ENCODE measurements around the gene GOLGA6L9.
"Not testable (repeated sequence)": the region's sequence is repeated elsewhere in the genome, so short reads cannot be mapped to it uniquely, and the experiment has no call there.

- TF ChIP-seq CTCF (IDR thresholded peaks at IDR 0.05; ENCODE audit: low read length); EZH2 (optimal IDR thresholded peaks at IDR 0.05; ENCODE audit: low read depth, low read length): not testable (repeated sequence)
These were observed 15.0 kb upstream of the GOLGA6L9 start for GRCh38 chr15:82414525-82415191.

Data from MM.1S (cell line).